GM21576 (cell line): Measurements from ENCODE around the gene SPG7.
"Not testable (repeated sequence)": the region's sequence is repeated elsewhere in the genome, so short reads cannot be mapped to it uniquely, and the experiment has no call there.

Experiments
- ATAC-seq: cut with Tn5 transposase; IDR thresholded peaks from one replicate; pipeline ENCODE4 v1.9.1; 2021; ENCODE audit warnings: mild to moderate bottlenecking, moderate library complexity; ENCODE audit not compliant: unreplicated experiment

SPG7 gene

DNA sequence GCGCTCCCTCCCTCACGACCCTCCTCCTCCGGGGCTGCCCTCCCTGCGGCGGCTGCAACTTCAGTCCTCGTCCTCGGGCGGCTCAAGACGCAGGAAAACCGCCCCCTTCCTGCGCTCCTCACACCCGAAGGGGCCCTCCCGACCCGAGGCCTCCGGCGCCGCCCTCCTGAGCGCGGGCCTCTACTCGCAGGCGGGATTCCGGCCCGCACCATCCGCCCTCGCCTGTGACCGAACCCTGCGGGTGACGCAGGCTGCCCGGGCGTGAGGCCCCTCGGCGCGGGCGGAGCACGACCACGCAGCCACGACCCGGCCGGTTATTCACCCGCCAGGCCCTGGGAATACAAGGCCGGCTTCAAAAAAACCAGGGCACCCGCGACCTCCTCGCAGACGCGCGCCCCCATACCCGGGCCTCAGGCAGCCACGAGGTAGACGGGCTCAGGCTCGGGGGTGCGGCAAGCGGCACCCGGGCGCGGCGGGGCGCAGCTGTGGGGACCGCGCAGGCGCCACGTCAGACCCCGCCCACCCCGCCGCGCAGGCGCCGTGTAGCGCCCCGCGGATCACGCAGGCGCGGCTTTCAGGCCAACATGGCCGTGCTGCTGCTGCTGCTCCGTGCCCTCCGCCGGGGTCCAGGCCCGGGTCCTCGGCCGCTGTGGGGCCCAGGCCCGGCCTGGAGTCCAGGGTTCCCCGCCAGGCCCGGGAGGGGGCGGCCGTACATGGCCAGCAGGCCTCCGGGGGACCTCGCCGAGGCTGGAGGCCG is at the start of gene SPG7:
Gene SPG7 (plus strand): TSS at position 570 of the 757 bp plus-strand sequence. CDS start 15 bp downstream, at position 585.
- peak; percentile 58 for ATAC-seq

DNA sequence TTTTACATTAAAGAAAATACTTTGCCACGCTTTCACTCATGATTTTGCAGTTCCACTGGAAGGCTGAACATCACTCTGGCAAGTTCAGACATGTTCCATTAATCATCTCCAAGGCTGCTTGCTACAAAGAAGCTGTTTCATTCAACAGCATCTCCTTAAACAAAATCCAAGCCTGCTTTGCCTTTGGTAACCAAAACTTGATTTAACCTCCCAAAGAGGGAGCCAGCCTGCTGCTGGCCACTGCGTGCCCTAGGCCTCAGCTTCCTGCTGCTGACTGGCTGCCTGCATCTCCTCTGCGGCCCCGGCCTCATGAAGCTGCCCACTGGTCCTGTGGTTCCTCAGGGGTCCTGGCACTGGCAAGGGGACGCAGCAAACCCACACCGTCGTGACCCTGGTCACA is 49.7 kb upstream of the SPG7 start:
- no peak for ATAC-seq

DNA sequence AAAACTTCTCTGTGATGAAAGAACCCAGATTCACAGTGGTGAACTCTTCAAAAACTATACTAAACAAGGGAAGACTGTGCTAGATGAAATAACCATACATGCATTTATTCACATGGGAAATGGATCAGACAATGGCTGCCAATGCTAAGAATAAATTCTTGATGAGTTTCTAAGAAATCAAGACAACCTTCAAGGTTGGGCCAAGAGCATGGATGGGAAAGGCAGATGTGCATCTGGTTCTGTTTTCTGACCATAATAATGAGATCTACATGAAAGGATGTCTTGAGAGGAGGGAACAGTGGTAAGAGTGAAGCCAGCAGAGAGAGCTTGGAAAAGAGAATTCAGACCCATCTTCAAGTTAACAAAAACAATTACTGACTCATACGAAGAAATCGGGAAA is 49.2 kb upstream of the SPG7 start:
- no peak for ATAC-seq

- no peak for ATAC-seq
Observed at GRCh38 chr16:89460556-89460955, 47.6 kb upstream of the SPG7 start.

GRCh38 chr16:89461890-89462289 is 46.3 kb upstream of the SPG7 start:
- ATAC-seq = not testable (repeated sequence)

DNA sequence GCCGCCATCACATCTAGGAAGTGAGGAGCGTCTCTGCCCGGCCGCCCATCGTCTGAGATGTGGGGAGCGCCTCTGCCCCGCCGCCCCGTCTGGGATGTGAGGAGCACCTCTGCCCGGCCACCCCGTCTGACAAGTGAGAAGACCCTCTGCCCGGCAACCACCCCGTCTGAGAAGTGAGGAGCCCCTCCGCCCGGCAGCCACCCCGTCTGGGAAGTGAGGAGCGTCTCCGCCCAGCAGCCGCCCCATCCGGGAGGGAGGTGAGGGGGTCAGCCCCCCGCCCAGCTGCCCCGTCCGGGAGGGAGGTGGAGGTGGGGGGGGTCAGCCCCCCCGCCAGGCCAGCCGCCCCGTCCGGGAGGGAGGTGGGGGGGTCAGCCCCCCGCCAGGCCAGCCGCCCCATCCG is 45.6 kb upstream of the SPG7 start:
- not testable (repeated sequence) for ATAC-seq

GRCh38 chr16:89463312-89463711 is 44.9 kb upstream of the SPG7 start:
- ATAC-seq = not testable (repeated sequence)

- ATAC-seq = no peak
Observed at GRCh38 chr16:89466920-89467319, 41.3 kb upstream of the SPG7 start.

DNA sequence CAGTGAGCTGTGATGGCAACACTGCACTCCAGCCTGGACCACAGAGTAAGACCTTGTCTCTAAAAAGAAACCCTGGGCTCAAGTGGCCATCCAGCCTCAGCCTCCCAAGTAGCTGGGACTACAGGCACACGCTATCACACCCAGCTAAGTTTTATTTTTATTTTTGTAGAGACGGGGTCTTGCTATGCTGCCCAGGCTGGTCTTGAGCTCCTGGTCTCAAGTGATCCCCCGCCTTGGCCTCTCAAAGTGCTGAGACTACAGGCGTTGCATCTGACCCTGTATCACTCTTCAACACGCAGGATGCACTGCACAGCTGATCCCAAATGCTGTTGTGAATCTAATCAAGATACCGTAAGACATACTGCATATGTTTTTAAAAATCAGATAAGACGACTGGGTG is 40.8 kb upstream of the SPG7 start:
- no peak for ATAC-seq

DNA sequence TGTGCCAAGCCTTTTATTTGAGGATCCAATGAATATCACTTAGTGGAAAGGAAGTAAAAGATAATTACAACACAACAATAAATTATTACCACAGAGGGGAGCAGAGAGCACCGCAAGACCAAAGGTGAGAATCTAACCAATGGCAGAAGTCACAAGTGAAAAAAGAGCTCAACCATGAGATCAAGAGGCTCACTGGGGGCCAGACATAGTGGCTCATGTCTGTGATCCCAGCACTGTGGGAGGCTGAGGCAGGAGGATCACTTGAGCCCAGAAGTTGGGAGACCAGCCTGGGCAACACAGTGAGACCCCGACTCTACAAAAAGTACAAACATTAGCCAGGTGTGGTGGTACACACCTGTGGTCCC is 35.5 kb upstream of the SPG7 start:
- ATAC-seq = no peak

DNA sequence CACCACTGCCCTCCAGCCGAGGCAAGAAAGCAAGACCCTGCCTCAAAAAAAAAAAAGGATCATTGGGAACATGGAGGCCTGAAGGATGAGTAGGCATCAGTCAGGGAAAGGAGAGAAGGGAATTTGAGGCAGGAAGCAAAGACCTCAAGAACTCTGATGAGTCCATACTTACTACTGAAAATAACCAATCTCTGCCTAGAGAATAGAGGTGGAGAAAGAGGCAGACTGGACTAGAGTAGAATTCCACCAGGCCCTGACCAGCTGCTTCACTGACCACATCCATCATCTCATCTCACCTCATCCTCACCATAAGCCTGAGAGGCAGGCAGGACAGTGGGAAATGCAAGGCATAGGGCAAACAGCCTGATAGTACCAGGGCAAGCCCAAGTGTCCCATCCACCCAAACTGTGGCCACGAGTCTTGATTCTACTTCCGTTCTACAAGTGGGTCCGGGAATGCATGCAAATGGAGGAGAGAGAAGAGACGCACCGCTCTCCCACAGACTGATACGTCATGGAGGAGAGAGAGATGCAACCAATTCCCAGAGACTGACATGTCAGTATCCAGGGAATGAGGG is 35.0 kb upstream of the SPG7 start:
- ATAC-seq = no peak

GRCh38 chr16:89473791-89474414 is 34.3 kb upstream of the SPG7 start:
- no peak for ATAC-seq

GRCh38 chr16:89475144-89475543 is 33.1 kb upstream of the SPG7 start:
- no peak for ATAC-seq

DNA sequence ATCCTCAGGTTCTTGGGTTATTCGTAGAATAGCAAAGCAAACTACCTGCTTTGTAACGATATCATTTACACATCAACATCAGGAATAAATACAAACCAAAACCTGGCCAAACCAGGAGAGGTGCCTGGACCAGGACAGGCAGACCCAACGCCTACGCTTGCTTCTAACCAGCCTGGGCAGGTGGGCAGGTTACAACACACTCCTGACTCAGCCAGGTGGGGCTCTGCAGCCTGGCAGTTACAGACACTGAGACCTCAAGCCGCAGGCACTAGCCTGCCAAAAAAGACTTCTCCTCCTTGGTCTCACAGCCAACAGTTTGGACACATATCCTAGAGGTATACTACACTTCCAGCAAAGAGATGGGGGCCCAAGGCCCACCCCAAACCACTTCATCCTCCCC is 31.8 kb upstream of the SPG7 start:
- no peak for ATAC-seq

DNA sequence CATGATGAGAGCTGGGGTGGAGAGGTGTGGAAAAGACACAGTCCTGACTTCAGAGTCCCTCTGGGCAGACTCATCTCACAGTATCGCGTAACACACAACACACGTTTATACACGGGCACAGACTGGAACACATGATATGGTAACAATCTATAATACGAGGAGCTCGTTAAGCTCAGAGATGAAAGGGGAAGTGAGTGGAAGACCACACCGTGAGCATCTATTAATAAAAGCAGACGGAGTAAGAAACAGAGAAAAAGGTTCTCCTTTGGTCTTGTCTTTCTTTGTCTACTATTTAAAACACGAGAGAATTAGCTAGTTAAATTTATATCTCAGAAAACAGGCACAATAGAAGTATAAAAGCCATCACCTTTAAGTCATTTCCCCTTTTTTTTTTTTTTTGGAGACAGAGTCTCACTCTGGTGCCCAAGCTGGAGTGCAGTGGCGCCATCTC is 31.4 kb upstream of the SPG7 start:
- peak; percentile 58 for ATAC-seq

GRCh38 chr16:89478576-89479221 is 29.5 kb upstream of the SPG7 start:
- no peak for ATAC-seq

DNA sequence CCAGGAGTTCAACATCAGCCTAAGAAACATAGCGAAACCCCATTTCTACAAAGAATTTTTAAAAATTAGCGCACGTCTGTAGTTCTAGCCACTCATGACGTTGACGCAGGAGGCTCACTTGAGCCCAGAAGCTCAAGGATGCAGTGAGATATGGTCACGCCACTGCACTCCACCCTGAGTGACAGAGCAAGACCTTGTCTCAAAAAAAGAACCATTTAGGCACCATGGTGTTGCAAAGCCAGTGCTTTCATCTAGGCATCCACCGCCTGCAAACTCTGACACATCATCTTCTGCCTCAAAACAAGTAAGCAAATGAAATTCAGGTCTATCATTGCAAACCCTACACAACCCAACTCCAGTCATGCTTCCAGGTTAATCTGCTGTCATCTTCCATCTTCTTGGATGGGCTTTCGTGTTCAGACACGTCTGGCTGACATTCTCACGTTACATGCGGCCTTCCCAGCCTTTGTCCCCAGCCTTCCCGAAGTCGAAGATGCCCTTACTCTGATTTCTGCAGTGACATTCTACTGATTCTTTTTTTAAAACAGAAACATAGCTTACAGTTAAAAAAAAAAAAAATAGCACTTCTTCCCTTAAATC is 26.7 kb upstream of the SPG7 start:
- ATAC-seq = no peak

DNA sequence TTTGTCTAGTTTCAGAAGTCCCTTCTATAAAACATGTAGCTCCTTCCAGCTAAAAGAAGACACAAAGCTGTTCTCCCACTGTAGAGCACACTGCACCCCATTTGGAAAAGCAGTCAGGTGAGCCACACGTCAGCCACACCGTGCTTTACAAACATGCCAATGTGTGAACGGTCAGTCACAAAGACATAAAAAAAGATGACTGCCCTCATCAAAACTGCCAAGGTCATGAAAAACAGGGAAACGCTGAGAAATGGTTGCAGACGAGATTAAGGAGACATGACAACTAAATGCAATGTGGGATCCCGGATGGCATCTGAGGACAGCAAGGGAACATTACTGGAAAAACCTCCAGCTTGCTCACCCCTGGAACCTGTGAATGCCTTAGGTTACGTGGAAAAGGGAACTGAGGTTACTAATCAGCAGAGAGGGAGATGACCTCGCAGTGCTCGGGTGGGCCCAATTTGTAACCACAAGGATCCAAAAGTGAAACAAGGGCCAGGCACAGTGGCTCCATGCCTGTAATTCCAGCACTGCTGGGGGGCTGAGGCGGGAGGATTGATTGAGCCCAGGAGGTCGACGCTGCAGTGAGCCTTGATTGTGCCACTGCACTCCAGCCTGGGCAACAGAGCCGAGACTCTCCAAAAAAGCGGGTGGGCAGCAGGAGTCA is 25.9 kb upstream of the SPG7 start:
- no peak for ATAC-seq

- no peak for ATAC-seq
Observed at GRCh38 chr16:89482817-89483205, 25.4 kb upstream of the SPG7 start.

DNA sequence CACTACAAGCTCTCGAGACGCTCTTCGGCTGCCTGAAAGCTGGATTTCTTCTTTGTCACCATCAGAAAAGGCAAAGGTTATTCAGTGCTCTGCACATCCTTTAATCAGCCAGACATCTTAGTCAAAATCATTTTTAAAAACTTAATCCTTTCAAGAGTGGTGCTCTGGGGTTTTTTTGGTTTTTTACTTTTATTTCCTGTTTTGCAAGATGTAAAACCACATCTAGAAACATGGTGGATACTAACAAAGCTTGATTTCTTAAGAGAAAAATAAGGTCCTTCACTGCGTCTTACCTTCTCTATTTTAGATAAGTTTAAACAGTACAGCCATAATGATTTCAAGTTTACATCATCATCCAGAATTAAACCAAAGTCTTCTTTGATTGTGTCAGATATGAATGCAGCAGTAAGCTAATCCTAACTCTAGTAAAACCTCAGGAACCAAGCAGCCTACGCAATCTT is 24.1 kb upstream of the SPG7 start:
- no peak for ATAC-seq
